ENCODE measurements around the gene THSD1.

THSD1 gene

DNA sequence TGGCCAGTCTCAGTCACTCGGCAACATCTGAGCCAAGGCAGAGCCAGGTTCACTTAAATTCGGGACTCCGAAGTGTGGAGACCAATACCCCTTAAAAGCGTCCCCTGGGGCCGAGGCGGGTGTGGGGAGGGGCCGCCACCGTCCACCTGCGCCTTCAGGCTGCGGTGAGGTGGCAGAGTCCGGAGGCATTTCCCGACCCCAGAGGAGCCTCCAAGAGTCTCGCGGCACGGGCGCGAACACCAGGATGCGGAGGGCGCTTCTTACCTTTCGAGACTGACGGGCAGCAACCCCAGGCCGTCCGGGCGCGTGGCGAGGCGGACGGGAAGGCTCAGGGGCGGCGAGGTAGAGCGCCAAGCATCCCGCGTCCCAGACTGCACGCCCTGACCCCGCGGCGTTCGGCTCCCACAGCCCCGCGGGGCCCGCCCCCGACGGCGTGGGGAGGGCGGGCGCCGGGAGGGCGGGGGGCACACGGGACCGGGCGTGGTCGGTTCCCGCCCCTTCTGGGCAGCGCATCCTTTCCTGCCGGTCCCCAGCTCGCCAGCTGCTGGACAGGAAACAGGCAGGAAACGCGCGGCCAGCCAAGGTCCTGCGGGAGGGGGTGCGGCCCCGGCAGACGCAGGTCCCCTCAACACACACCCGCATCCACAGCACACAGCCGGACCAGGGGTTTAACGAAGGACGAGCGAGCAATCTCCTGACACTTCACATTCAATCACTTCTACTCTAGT is at the start of gene THSD1:
Gene THSD1, minus strand, starts transcription at position 406 of the 728 bp plus-strand sequence. CDS start 3,572 bp downstream, outside the sequence.
- no peak for DNase-seq (ENCODE audit: low read depth)

- DNase-seq (ENCODE audit: low read depth): no peak
Measured at GRCh38 chr13:52455677-52456041, 49.7 kb upstream of the THSD1 start.

DNA sequence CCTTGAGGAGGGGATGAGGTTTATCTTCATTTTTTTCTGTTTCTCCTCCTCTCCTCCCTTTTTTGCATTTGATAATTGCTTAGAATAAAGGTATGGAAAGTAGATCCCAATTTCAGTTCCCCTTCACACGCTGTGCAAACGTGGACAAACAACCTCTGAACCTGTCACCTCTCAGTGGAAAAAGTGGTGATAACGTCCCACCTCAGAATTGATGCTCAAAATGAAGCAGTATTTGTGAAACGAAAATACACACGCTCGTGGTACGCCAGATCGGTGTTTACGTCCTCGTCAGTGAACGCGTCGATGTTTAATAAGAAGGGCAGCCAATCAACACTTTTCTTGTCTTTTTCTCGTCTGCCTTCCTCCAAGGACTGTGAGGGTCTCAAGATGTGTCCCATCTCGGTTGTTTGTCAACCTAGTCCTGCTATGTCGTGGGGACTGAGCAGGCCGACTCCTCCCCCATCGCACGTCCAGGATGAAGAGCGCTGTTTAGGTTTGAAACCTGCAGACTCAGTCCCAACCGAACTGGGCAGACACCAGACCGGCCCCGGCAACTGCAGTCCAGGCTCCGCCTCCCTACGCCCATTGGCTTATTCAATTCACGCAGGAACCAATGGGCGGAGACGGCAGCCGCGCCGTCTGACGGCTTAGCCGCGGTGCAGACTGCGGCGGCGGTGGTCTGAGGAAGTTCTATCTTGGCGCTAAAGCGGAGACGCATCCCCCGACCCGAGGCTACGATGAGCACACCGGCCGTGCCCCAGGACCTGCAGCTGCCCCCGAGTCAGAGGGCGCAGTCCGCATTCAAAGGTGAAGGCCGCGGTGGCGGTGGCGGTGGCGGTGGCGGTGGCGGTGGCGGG is 49.1 kb upstream of the THSD1 start, which contains the start of gene CKAP2:
Gene CKAP2, plus strand, starts transcription at position 659 of the 857 bp plus-strand sequence. Its CDS starts 79 bp downstream, at position 738.
- peak; percentile 66 for DNase-seq (ENCODE audit: low read depth)

DNA sequence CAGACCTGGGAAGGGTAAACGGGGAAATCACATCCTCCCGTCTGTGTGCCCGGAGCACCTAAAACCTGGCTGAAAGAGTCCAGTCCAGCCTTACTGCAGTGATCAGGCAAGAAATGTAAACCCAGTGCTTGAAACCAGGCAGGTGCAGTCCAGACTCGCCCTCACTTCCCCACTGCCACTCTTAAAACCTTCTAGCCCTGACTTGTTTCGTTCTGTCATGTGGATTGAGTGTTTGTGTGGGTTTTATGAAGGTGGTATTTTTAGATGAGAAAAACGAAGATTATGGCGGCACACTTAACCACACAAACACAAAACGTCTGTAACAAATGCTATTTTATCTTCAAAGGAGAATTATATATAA is 48.5 kb upstream of the THSD1 start:
- no peak for DNase-seq (ENCODE audit: low read depth)

GRCh38 chr13:52452470-52452869 is 46.5 kb upstream of the THSD1 start:
- no peak for DNase-seq (ENCODE audit: low read depth)

- DNase-seq (ENCODE audit: low read depth): no peak
Measured at GRCh38 chr13:52451135-52451804, 45.3 kb upstream of the THSD1 start.

GRCh38 chr13:52450793-52451116 is 44.8 kb upstream of the THSD1 start:
- DNase-seq (ENCODE audit: low read depth): no peak

- DNase-seq (ENCODE audit: low read depth): peak; percentile 55
Measured at GRCh38 chr13:52450012-52450792, 44.2 kb upstream of the THSD1 start, which contains the start of gene VPS36. Gene VPS36, minus strand, starts transcription at chr13:52450634. Its CDS starts 40 bp downstream, at chr13:52450594.

DNA sequence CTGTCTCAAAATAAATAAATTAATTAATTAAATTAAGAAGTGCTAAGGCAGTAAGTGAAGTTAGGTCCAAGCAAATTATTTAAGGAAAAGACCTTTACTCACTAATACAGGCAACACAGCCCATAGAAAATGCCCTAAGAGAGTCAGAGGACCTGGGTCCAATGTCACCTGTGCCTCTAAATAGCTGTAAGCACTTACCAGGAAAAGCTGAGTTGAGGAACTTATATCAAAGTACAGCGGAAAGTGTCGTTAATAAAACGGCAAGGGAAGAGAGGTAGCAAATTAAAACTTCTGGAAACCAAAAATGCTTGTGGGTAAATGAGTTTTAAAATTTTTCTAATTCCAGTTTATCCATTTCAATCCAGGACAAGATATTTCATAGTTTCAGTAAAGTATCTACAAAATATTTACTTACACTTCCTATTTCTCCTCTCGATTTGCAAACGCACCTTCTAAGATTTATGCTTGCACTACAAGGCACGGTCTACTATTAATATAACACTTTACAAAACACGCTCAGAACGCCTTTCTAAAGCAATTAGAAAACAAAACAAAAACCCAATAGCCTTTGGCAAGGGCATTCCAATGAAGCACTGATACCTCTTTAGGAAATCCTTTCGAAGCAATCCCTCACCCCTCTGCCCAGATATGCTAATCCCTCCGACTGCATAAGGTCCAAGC is 43.5 kb upstream of the THSD1 start:
- no peak for DNase-seq (ENCODE audit: low read depth)

DNA sequence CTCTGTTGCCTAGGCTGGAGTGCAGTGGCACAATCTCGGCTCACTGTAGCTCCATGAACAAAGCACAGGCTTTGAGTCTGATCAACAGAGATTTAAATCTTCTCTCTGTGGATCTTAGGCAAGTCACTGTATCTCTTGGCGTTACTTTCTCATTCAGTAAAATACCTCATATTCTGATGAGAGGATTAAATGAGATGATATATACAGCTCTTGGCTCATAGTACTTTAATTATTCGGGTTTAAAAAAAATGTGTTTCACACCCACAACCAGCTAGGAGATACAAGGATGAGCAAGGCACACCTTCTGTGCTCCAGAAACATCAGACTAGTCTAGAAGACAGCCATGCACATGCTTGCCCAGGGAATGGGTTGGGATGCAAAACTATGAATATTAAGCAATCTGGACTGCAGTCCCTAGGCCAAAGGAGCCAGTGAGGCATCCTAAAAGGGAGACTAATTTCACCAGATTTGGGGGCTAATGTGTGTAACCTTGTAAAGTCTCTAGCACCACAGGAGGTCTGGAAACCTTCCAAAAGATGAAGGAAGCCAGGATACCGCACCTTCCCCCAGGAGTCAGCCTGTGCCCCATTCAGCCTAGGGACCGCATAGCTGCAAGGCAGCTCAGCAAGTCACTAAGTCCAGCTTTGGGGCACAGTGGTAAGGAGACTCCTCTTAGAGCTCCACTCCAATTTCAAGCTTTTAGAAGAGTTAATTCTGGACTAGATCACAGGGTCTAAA is 42.0 kb upstream of the THSD1 start:
- no peak for DNase-seq (ENCODE audit: low read depth)

DNA sequence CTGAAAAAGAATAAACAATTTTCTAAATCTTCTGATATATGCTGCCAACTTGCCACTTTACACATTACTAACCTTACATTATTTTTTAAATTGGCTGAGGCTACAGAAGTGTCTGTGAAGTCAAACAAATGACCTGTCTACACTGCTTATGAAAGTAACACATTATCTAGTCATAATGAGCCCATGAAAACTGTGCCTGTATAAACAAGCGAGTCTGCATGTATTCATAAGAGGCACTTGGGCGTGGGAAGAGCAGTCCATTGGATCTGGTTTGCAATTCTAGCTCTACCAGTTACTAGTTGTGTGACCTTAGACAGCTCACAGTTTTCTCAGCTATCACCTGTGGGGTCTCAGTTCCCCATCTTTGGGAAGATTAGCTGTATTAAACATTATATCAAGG is 41.4 kb upstream of the THSD1 start:
- DNase-seq (ENCODE audit: low read depth): no peak

DNA sequence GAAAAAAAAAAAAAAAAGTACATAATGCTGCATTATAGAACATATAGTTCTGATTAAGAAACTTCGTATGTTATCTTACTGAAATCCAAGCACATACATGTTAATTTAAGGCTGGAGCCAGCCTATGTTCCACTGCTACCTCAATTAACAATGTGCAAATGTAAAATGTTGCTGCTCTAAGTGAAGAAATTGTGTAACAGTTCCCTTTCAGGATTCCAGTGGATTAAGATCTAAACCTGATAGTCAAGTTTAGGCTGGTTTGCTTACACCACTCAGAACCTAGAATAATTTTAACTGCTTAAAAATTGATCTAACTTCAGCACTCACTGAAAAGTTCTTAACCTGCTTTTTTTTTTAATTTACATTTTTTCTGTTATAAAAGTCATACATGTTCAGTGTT is 40.3 kb upstream of the THSD1 start:
- no peak for DNase-seq (ENCODE audit: low read depth)

DNA sequence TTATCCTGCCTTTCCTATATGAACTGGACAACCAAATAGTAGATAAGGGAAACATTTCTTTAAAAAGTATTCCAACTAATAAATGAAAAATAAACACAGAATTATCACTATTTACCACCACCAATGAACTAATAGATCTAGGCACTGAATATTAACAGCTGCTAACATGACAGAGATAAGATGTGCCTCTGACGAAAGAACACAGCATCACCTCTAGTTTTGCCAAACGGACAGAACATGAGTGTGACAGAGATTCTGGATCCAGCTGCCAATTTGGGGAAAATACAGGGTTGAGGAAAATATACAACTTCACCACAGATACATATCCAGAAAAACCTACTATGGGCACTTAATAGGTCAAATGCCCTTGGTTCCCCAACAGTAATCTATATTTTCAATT is 26.5 kb upstream of the THSD1 start:
- no peak for DNase-seq (ENCODE audit: low read depth)

GRCh38 chr13:52428295-52428694 is 22.3 kb upstream of the THSD1 start:
- peak; percentile 61 for DNase-seq (ENCODE audit: low read depth)

- no peak for DNase-seq (ENCODE audit: low read depth)
Measured at GRCh38 chr13:52421216-52421615, 15.2 kb upstream of the THSD1 start.

DNA sequence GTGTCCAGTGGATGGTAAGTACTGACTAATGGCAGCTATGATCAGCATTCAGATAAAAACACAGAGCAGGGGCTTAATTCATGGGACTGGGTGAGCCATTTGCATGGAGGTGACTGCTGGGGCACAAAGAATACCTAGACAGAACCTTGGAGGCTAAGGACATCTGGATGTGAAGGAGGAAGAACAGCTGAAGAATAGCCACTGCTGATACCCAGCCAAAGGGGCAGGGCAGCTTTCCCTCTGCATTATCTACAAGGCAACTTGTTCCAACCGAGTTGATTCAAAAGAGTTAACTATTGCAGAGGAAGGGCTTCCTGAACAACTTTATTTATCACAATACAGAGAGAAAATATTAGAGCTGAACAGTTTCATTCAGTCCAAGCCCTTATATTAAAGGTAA is 13.1 kb upstream of the THSD1 start:
- no peak for DNase-seq (ENCODE audit: low read depth)

- DNase-seq (ENCODE audit: low read depth): peak; percentile 59
Measured at GRCh38 chr13:52414963-52415362, 9.0 kb upstream of the THSD1 start.

- no peak for DNase-seq (ENCODE audit: low read depth)
Measured at GRCh38 chr13:52414051-52414450, 8.1 kb upstream of the THSD1 start.

DNA sequence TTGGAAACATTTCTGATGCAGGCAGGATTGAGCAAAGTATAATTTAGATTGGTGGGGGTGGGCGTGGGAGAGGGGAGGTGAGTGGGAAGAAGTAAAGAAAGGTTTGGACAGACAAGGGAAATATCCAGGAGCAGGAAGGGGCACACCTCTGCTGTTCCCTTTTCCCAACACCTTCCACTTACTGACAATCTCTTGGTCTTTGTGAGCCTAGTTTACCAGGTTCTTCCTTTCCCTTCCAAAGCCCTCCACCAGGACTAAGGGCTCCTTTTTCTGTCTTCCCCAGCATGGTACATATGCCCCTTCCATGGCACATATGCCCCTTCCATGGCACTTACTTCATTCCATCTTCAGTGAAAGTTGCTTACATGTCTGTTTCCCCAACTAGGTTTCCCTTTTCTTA is 6.2 kb upstream of the THSD1 start:
- DNase-seq (ENCODE audit: low read depth): no peak

DNA sequence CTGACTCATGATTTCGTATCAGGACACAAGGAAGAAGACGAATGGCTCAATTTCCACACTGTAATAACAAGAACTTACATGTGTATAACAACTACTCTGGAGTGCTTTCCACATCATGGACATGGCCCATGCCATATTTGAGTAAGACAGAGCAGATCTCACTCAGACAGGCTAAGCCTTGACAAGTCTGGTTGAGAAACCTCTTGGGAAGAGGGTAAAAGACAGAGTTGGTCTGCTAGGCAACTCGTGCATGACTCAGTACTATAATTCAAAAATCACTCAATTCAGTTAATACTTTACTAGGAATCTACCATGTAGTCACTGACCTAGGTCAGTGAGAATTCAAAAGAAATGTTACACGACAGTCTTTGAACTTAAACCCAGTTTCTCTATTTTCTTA is 5.7 kb upstream of the THSD1 start:
- no peak for DNase-seq (ENCODE audit: low read depth)
